T-helper 2 cell treated with Interferon-gamma antibody and Interleukin-4, amounts not matched to agents 5 μg/mL and 100 μg/mL, for 36 hours (primary cell): ENCODE measurements around the gene GPR146.

Experiments
- DNase-seq: peaks from one replicate; pipeline ENCODE4 v3.0.0; 2021; ENCODE audit warnings: low spot score
- H3K27ac Mint-ChIP-seq: one replicate; pipeline ENCODE4 v1.8.0; 2021; ENCODE audit warnings: mild to moderate bottlenecking, mixed read lengths
- H3K27me3 Mint-ChIP-seq: one replicate; pipeline ENCODE4 v1.8.0; 2021; ENCODE audit warnings: low read depth, mixed read lengths
- H3K36me3 Mint-ChIP-seq: one replicate; pipeline ENCODE4 v1.8.0; 2021; ENCODE audit warnings: low read depth, mixed read lengths
- H3K4me1 Mint-ChIP-seq: one replicate; pipeline ENCODE4 v1.8.0; 2021; ENCODE audit warnings: low read depth, mixed read lengths
- H3K4me3 Mint-ChIP-seq: one replicate; pipeline ENCODE4 v1.8.0; 2022; ENCODE audit warnings: mild to moderate bottlenecking, moderate library complexity, mixed read lengths
- H3K9me3 Mint-ChIP-seq: one replicate; pipeline ENCODE4 v1.8.0; 2021; ENCODE audit warnings: mixed read lengths

Gene GPR146

DNA sequence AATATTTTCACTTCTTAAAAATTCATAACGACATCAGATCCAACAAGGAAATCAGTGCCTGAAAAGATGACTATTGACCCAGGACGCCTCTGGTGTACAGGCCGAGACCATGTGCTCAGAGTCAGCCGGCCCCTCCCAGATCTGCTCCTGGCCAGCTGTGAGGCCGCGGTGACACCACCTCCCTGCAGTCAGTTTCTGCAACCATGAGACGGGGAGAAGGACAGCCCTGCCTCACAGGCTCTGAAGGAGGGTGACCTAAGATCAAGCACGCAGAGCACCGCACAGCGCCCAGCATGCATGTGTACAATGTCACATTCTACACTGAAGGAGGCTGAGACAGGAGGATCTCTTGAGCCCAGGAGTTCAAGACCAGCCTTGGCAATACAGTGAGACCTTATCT lies 40.9 kb downstream of the GPR146 start:
- no peaks in the 10 kb centered on the region for H3K9me3 Mint-ChIP-seq
- H3K27ac Mint-ChIP-seq: no peak overlapping the region
- no peak for DNase-seq
- H3K27me3 Mint-ChIP-seq: no peaks in the 10 kb centered on the region
- H3K36me3 Mint-ChIP-seq: no peaks in the 10 kb centered on the region
- peaks cover 8% of the 10 kb centered on the region for H3K4me1 Mint-ChIP-seq
- no peak overlapping the region for H3K4me3 Mint-ChIP-seq

- no peak overlapping the region for H3K4me3 Mint-ChIP-seq
- no peaks in the 10 kb centered on the region for H3K27me3 Mint-ChIP-seq
- H3K36me3 Mint-ChIP-seq: no peaks in the 10 kb centered on the region
- no peak overlapping the region for H3K27ac Mint-ChIP-seq
- no peak for DNase-seq
- no peaks in the 10 kb centered on the region for H3K9me3 Mint-ChIP-seq
- H3K4me1 Mint-ChIP-seq: peaks cover 8% of the 10 kb centered on the region
Observed at GRCh38 chr7:1085910-1086421, 41.6 kb downstream of the GPR146 start.

GRCh38 chr7:1086588-1087464 lies 42.5 kb downstream of the GPR146 start:
- Mint-ChIP-seq H3K4me3 (peak overlapping the region; percentile 81), H3K27me3 (no peaks in the 10 kb centered on the region), H3K27ac (no peak overlapping the region), H3K4me1 (peaks cover 8% of the 10 kb centered on the region), H3K9me3 (no peaks in the 10 kb centered on the region), H3K36me3 (no peaks in the 10 kb centered on the region)
- peak; percentile 71 for DNase-seq

DNA sequence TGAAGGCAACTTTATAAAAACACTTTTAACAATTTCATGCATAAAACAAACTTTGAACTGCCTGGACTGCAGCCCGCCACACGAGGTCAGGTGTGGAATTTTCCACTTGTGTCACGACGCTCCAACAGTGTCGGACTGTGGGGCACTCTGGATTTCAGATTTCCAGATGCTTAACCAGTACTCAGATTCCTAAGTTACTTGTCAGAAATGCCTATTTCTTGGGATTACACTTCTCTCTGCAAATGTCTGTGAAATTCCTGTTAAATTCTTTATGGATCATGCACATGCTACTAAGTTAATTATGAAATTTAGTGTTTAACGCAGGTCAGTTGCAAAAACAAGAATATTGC lies 43.1 kb downstream of the GPR146 start:
- H3K9me3 Mint-ChIP-seq: no peaks in the 10 kb centered on the region
- H3K4me3 Mint-ChIP-seq: peak overlapping the region; percentile 81
- no peak overlapping the region for H3K27ac Mint-ChIP-seq
- no peak for DNase-seq
- peaks cover 8% of the 10 kb centered on the region for H3K4me1 Mint-ChIP-seq
- H3K27me3 Mint-ChIP-seq: no peaks in the 10 kb centered on the region
- H3K36me3 Mint-ChIP-seq: no peaks in the 10 kb centered on the region

- Mint-ChIP-seq H3K27ac (no peak within 1 kb of the TSS), H3K4me3 (peak within 1 kb of the TSS; percentile 81), H3K27me3 (no peaks in the 10 kb centered on the region), H3K36me3 (no peaks in the 10 kb centered on the region), H3K9me3 (no peaks in the 10 kb centered on the region), H3K4me1 (peaks cover 8% of the 10 kb centered on the region)
- DNase-seq: no peak
Observed at GRCh38 chr7:1087952-1088920, 43.9 kb downstream of the GPR146 start, which contains the start of gene GPER1. TSS of gene GPER1 (plus strand) at chr7:1088113. CDS start at chr7:1091729, 3,616 bp downstream.

GRCh38 chr7:1090236-1090635 lies 45.9 kb downstream of the GPR146 start:
- DNase-seq: no peak
- no peaks in the 10 kb centered on the region for H3K36me3 Mint-ChIP-seq
- no peak overlapping the region for H3K27ac Mint-ChIP-seq
- H3K4me3 Mint-ChIP-seq: no peak overlapping the region
- H3K27me3 Mint-ChIP-seq: no peaks in the 10 kb centered on the region
- no peaks in the 10 kb centered on the region for H3K9me3 Mint-ChIP-seq
- H3K4me1 Mint-ChIP-seq: peaks cover 8% of the 10 kb centered on the region

DNA sequence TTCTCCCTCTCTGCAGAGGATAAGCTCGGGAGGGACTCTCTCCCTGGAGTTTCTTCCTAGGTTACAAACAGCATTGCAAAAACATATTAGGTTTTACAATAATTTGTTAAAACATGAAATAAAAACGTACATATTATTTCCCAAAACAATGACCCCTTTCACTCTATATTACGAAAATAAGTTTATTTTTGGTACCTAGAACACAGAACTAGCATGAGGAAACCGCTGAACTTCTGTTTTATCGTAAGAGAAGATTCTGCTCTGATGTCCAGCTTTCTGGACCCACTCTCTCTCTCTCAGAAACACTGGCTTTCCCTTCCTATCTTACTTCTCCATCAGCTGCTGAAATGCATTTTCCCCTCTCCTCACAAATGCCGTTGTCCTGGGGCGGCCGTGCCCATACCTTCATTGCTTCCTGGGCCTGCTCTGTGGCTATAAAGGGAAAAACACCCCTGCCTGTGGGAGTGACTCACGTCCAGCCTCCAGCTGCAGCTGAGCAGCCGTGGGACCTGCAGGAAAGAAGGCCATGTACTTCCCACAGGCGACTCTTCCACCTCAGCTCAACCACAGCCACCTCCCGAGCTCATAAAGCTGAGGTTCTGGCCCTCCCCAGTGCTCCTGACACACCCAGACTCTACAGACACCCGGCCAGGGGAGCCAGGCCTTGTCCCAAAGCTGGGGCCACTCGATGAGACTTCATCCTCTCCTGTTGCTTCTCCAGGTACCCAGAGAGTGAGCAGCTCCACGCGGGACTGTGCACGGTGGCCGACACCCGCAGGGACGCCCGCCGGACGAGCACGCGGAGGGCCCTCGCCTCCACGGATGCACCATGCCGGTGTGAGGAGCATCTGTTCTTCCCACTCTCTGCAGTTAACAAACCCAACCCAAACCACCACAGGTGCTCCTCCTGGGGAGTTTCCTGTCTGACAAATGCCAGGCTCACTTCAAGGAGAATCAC lies 46.6 kb downstream of the GPR146 start:
- no peak overlapping the region for H3K27ac Mint-ChIP-seq
- H3K27me3 Mint-ChIP-seq: no peaks in the 10 kb centered on the region
- no peaks in the 10 kb centered on the region for H3K36me3 Mint-ChIP-seq
- H3K9me3 Mint-ChIP-seq: no peaks in the 10 kb centered on the region
- peaks cover 8% of the 10 kb centered on the region for H3K4me1 Mint-ChIP-seq
- no peak for DNase-seq
- no peak overlapping the region for H3K4me3 Mint-ChIP-seq

DNA sequence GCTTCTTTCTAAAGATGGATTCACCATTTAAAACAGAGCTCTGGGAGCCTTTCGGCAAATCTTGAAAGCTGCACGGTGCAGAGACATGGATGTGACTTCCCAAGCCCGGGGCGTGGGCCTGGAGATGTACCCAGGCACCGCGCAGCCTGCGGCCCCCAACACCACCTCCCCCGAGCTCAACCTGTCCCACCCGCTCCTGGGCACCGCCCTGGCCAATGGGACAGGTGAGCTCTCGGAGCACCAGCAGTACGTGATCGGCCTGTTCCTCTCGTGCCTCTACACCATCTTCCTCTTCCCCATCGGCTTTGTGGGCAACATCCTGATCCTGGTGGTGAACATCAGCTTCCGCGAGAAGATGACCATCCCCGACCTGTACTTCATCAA lies 47.3 kb downstream of the GPR146 start:
- H3K27me3 Mint-ChIP-seq: no peaks in the 10 kb centered on the region
- DNase-seq: no peak

DNA sequence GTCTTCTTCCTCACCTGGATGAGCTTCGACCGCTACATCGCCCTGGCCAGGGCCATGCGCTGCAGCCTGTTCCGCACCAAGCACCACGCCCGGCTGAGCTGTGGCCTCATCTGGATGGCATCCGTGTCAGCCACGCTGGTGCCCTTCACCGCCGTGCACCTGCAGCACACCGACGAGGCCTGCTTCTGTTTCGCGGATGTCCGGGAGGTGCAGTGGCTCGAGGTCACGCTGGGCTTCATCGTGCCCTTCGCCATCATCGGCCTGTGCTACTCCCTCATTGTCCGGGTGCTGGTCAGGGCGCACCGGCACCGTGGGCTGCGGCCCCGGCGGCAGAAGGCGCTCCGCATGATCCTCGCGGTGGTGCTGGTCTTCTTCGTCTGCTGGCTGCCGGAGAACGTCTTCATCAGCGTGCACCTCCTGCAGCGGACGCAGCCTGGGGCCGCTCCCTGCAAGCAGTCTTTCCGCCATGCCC lies 47.9 kb downstream of the GPR146 start:
- DNase-seq: no peak
- H3K27me3 Mint-ChIP-seq: no peaks in the 10 kb centered on the region
- no peaks in the 10 kb centered on the region for H3K36me3 Mint-ChIP-seq
- peaks cover 3% of the 10 kb centered on the region for H3K4me1 Mint-ChIP-seq
- H3K4me3 Mint-ChIP-seq: no peak overlapping the region
- no peaks in the 10 kb centered on the region for H3K9me3 Mint-ChIP-seq
- no peak overlapping the region for H3K27ac Mint-ChIP-seq

More for the DNA sequence above, 47.3 kb downstream of the GPR146 start:
- no peak overlapping the region for H3K27ac Mint-ChIP-seq
- no peak overlapping the region for H3K4me3 Mint-ChIP-seq
- H3K36me3 Mint-ChIP-seq: no peaks in the 10 kb centered on the region
- peaks cover 7% of the 10 kb centered on the region for H3K4me1 Mint-ChIP-seq
- H3K9me3 Mint-ChIP-seq: no peaks in the 10 kb centered on the region

DNA sequence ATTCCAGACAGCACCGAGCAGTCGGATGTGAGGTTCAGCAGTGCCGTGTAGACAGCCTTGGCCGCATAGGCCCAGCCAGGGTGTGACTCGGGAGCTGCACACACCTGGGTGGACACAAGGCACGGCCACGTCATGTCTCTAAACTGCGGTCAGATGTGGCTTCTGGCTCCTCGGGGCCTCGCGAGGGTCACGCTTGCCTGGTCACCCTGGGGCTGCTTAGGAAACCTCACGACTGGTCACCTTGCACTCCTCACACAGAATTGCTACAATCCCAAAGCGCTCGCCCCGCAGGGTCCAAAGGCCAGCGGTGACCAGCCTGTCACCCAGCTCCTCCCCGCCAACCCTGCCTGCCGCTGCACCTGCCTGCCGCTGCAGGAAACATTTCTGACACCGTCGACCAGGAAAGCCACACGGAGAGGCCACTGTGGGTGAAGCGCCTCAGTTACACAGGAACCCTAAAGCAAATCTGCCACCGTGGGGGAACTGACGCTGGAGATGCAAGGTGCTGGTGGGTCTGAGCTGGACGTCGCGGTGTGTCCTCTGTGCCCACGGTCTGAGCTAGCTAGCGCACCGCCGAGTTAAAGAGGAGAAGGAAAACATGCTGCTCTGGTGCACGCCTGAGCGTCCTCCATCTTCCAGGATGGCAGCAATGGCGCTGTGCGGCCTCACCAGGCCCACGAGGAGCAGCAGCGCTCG lies 48.6 kb downstream of the GPR146 start:
- Mint-ChIP-seq H3K9me3 (no peaks in the 10 kb centered on the region), H3K36me3 (peaks cover 2% of the 10 kb centered on the region), H3K4me1 (no peaks in the 10 kb centered on the region), H3K27me3 (no peaks in the 10 kb centered on the region), H3K4me3 (no peak overlapping the region), H3K27ac (no peak overlapping the region)
- DNase-seq: no peak

DNA sequence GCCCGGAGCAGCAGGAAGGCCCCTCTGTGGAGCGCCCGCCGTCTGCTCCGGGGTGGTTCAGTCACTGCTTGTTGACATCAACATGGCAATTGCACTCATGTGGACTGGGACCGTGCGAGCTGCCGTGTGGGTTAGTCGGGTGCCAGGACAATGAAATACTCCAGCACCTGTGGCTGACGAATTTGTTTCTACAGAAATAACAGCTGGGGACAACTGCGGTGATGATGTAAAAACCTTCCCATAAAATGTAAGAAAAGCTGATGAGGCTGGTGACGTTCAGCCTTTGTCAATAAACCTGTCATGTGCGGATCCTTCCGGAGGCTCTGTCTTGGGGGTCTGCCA lies 49.1 kb downstream of the GPR146 start:
- Mint-ChIP-seq H3K9me3 (no peaks in the 10 kb centered on the region), H3K27me3 (no peaks in the 10 kb centered on the region), H3K27ac (no peak overlapping the region), H3K4me1 (no peaks in the 10 kb centered on the region), H3K36me3 (peaks cover 2% of the 10 kb centered on the region), H3K4me3 (no peak overlapping the region)
- no peak for DNase-seq

- no peaks in the 10 kb centered on the region for H3K27me3 Mint-ChIP-seq
- no peak for DNase-seq
- no peaks in the 10 kb centered on the region for H3K4me1 Mint-ChIP-seq
- no peak overlapping the region for H3K27ac Mint-ChIP-seq
- H3K4me3 Mint-ChIP-seq: no peak overlapping the region
- H3K9me3 Mint-ChIP-seq: no peaks in the 10 kb centered on the region
- H3K36me3 Mint-ChIP-seq: peaks cover 2% of the 10 kb centered on the region
Observed at GRCh38 chr7:1093916-1094508, 49.7 kb downstream of the GPR146 start.
